ENCODE results near the gene GHR.

The GHR gene

DNA sequence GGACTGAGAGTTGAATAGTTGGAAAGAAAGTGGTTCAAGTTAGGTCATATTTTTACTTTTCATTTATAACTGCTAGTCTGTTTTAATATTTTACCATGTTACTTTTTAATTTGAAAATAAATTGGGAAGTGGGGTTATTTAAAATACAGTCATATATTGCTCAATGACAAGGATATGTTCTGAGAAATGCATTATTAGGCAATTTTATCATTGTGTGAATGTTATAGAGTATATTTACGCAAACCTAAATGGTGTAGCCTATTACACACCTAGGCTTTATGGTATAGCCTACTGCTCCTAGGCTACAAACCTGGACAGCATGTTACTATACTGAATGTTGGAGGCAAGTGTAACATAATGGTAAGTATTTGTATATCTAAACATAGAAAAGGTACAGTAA, 338.6 kb downstream of the GHR start:
- H3K4me3 ChIP-seq (ENCODE audit: low read depth, low read length) = no peak overlapping the region
- DNase-seq (ENCODE audit: low read depth) = no peak
- TF ChIP-seq, protein P1, sequence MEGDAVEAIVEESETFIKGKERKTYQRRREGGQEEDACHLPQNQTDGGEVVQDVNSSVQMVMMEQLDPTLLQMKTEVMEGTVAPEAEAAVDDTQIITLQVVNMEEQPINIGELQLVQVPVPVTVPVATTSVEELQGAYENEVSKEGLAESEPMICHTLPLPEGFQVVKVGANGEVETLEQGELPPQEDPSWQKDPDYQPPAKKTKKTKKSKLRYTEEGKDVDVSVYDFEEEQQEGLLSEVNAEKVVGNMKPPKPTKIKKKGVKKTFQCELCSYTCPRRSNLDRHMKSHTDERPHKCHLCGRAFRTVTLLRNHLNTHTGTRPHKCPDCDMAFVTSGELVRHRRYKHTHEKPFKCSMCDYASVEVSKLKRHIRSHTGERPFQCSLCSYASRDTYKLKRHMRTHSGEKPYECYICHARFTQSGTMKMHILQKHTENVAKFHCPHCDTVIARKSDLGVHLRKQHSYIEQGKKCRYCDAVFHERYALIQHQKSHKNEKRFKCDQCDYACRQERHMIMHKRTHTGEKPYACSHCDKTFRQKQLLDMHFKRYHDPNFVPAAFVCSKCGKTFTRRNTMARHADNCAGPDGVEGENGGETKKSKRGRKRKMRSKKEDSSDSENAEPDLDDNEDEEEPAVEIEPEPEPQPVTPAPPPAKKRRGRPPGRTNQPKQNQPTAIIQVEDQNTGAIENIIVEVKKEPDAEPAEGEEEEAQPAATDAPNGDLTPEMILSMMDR (IDR thresholded peaks at IDR 0.05; ENCODE audit: low read depth, low read length, missing control alignments) = no peak

DNA sequence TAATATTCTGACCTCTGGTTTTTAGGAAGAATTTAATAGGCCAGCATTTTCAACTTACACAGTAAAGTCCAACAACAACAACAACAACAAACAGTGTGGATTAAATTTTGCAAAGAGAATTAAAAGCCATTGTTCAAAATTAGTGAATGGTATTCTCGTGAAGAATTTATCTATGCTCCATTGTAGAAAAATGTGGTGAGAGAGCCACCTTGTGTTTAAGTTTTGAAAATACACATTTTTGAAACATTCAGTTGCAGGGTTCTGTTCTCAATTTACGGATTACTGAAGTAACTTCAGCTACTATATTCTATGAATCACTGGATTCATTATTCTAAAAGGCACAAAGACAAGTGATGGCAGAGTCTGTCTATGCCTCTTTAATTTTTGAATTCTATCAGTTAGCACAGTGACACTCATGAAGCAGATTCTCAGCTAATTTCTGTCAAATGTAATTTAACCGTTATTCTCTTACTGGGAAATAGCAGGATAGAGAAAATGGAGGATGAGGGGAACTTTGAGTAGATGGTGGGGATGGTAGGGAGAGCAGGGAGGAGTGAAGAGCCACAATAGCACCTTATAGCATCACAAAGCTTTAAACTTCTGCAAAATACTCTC, 344.4 kb downstream of the GHR start:
- TF ChIP-seq, protein P1 (IDR thresholded peaks at IDR 0.05; ENCODE audit: low read depth, low read length, missing control alignments) = peak; percentile 38
- H3K4me3 ChIP-seq (ENCODE audit: low read depth, low read length) = no peak overlapping the region
- no peak for DNase-seq (ENCODE audit: low read depth)

DNA sequence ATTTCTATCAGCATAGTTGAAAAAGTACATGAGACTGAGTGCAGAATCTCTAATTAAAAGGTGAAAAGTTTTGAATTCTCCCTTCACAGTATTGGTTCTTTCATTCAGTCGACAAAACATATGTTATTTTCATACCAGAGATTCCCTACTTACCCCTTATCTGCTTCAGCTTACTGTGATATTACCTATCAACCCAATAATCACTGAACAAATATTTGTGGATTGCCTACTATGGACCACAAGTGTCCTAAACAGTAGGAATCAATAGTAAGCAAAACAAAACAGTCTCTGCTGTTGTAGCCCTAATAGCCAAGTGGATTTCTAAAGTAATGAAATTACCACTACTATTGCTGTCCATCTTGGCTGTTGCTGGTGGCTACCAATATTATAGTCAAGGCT, 344.9 kb downstream of the GHR start:
- no peak for DNase-seq (ENCODE audit: low read depth)
- no peak overlapping the region for H3K4me3 ChIP-seq (ENCODE audit: low read depth, low read length)
- TF ChIP-seq, protein P1 (IDR thresholded peaks at IDR 0.05; ENCODE audit: low read depth, low read length, missing control alignments) = no peak

DNA sequence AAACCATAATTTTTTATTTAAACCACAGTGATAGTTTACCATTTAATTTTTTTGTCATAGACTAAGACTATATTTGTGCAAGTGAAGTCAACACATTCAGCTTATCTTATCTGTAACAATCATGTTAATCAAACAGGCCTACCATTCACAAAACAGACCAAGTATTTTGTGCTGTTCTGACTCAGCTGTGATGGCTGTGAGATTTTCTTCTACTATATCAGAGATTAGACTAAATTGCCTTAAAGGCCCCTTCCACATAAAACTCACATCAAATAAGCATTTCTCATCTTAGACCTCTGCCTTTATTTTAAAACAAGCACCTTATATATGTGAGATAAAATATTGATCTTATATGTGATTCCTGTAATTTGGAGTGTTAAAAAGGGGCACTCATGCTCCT, 346.8 kb downstream of the GHR start:
- no peak for DNase-seq (ENCODE audit: low read depth)
- no peak overlapping the region for H3K4me3 ChIP-seq (ENCODE audit: low read depth, low read length)
- TF ChIP-seq, protein P1 (IDR thresholded peaks at IDR 0.05; ENCODE audit: low read depth, low read length, missing control alignments) = no peak
